ENCODE measurements around the gene PRDM11. TPM values are rescaled to one million over a fixed set of nuclear protein-coding genes. Genes with fewer than 3 reads are reported as not detected.

PRDM11 gene
- 10 to 100 TPM; 10.4 to 15.2 TPM for total RNA-seq
- 3.8 TPM for polyA plus RNA-seq (2013, experiment 1 of 2)
- 3.9 TPM for polyA plus RNA-seq (2013, experiment 2 of 2)
- long read RNA-seq, experiment 1, partial matches to known transcripts = 0 of 3 reads
- long read RNA-seq, experiment 1, other reads (novel, unspliced or antisense) = 3 of 3 reads
- long read RNA-seq, experiment 2, partial matches to known transcripts = 1 of 16 reads
- long read RNA-seq, experiment 2, other reads (novel, unspliced or antisense) = 15 of 16 reads
- long read RNA-seq, experiment 3, partial matches to known transcripts = 0 of 1 reads
- long read RNA-seq, experiment 3, other reads (novel, unspliced or antisense) = 1 of 1 reads
- long read RNA-seq, experiment 4 = 0 reads

DNA sequence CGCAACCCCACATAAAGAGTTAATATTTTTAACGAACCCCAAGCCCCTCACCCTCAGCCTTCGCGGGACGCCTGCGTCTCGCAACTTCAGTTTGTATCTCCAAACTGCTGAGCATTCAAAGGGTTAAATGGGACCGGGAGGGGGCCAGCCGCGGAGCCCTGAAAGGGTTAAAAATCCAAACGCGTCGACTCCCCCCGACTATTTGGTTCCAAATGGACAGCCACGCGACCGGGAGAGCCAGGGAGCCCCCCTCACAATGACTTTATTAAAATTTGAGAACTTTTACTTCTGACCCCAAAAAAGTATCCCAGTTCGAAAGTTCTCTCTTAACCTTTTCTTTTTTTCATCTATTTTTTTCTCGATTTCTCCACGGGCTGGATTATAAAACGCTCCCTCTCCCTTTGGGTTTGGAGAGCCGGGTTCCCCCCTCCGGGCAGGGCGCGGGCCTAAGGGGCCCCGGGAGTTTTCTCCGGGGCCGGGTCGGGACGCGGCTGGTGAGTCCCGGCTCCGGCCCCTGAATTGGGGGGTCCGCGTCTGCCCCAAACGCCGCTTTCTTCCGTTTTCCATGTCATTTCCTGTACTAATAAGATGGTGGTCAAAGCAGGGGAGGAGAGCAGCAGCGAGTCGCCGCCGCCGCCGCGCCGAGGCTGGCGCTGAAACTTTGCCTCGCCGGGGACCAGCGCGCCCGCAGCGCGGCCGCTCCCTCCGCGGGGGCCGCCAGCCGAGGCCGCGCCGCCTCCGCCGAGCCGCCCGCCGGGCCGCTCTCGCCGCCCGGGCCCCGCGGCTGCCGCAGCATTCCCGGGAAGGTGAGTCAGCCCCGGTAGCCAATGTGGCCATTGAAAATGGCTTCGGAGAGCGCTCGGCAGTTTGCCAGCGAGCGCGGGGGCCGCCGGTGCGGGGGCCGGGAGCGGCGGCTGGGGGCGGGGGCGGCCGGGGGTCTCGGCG lies at the start of gene PRDM11:
PRDM11 (plus strand) TSS at position 568 of the 945 bp plus-strand sequence. CDS start 35,128 bp downstream, outside the sequence.
- 0 to 1% methylated on average over 20 to 92 of the region's 93 CpGs for WGBS, 2 experiments (ENCODE audit: insufficient coverage in 1 of 2, insufficient read length in 1 of 2)
- DNase-seq = peak; percentile 75
- peaks cover 3% of the 10 kb centered on the region for H3K36me3 Mint-ChIP-seq (ENCODE audit: low read depth)
- peaks cover 9% of the 10 kb centered on the region for H3K4me1 Mint-ChIP-seq
- H3K27me3 Mint-ChIP-seq (ENCODE audit: insufficient read depth) = peaks cover 51% of the 10 kb centered on the region
- peaks cover 2% of the 10 kb centered on the region for H3K9me3 Mint-ChIP-seq
- Histone ChIP-seq H3K4me3 (ENCODE audit: low read length) (peak within 1 kb of the TSS; percentile 95), H3K27ac (ENCODE audit: low read depth, low read length) (peak within 1 kb of the TSS; percentile 75), H3K36me3 (ENCODE audit: control insufficient read depth, insufficient read depth, low read length) (no peaks in the 10 kb centered on the region), H3K4me1 (ENCODE audit: control insufficient read depth, insufficient read depth, low read length) (no peaks in the 10 kb centered on the region), H3K27me3 (ENCODE audit: control insufficient read depth, insufficient read depth, low read length, poor library complexity, severe bottlenecking) (peaks cover 41% of the 10 kb centered on the region), H3K9ac (ENCODE audit: extremely low read depth, low read length, poor library complexity, severe bottlenecking) (peak within 1 kb of the TSS; percentile 67), H3K9me3 (ENCODE audit: control insufficient read depth, low read length) (no peaks in the 10 kb centered on the region)
- H3K27ac Mint-ChIP-seq = peak within 1 kb of the TSS; percentile 88
- no peak for TF ChIP-seq CTCF (conservative IDR thresholded peaks at IDR 0.05)
- H3K4me3 Mint-ChIP-seq = peak within 1 kb of the TSS; percentile 75

DNA sequence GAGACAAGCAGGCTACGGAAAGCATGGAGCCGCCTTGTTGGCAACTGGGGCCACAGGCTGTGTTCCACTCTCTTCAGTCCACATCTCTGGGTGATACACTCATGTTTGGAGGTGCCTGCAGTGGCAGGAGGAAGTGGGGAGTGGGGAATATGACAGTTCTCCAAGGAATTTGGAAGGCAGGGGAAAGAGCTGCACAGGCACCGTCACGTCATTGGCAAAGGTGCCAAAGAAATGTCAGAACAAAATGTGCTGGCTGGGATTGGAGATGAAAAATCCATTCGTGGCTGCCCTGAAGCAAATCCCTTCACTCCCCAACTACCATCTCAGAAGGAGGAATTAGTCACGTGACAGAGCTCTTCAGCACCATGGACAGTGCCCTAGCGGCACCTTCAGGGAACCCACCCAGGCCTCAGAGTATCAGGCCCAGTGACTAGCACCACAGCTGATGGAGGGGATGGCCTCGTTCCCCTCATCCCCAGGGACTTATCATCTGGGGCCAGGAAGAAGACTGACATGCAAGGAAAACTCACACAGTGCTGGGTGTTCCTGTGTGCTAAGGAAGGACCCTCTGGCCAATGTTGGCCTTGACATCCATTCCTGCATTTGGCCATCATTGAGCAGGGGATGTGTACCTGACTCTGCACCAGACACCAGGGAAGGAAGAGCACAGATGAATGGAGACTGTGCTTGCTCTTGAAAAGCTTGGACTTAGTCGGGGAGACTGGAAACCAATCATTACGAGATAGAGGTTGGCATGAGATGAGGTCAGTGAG lies 48.5 kb upstream of the PRDM11 start:
- no peaks in the 10 kb centered on the region for H3K4me1 Mint-ChIP-seq
- peaks cover 16% of the 10 kb centered on the region for H3K27me3 Mint-ChIP-seq (ENCODE audit: insufficient read depth)
- Histone ChIP-seq H3K36me3 (ENCODE audit: control insufficient read depth, insufficient read depth, low read length) (no peaks in the 10 kb centered on the region), H3K27ac (ENCODE audit: low read depth, low read length) (no peak overlapping the region), H3K4me1 (ENCODE audit: control insufficient read depth, insufficient read depth, low read length) (no peaks in the 10 kb centered on the region), H3K9me3 (ENCODE audit: control insufficient read depth, low read length) (no peaks in the 10 kb centered on the region), H3K9ac (ENCODE audit: extremely low read depth, low read length, poor library complexity, severe bottlenecking) (no peak overlapping the region), H3K4me3 (ENCODE audit: low read length) (no peak overlapping the region), H3K27me3 (ENCODE audit: control insufficient read depth, insufficient read depth, low read length, poor library complexity, severe bottlenecking) (peaks cover 22% of the 10 kb centered on the region)
- no peak overlapping the region for H3K27ac Mint-ChIP-seq
- WGBS, 2 experiments (ENCODE audit: insufficient coverage in 1 of 2, insufficient read length in 1 of 2) = 31 to 39% methylated on average over 9 to 10 of the region's 10 CpGs
- H3K4me3 Mint-ChIP-seq = no peak overlapping the region
- H3K36me3 Mint-ChIP-seq (ENCODE audit: low read depth) = no peaks in the 10 kb centered on the region
- H3K9me3 Mint-ChIP-seq = no peaks in the 10 kb centered on the region
- no peak for TF ChIP-seq CTCF (conservative IDR thresholded peaks at IDR 0.05)
- DNase-seq = peak; percentile 97

DNA sequence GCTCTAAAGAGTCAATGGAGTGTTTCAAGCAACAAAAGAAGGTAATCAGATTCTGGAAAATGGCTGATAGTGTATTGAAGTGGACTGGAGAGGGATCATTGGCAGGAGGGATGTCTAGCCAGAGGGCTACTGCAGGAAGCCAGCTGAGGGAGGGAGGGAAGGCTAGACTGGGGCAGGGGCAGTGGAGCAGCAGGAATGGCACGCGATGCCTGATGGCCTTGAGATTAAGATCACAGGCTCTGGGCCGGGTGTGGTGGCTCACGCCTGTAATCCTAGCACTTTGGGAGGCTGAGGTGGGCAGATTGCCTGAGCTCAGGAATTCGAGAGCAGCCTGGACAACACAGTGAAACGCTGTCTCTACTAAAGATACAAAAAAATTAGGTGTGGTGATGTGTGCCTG lies 47.5 kb upstream of the PRDM11 start:
- Histone ChIP-seq H3K9ac (ENCODE audit: extremely low read depth, low read length, poor library complexity, severe bottlenecking) (no peak overlapping the region), H3K27me3 (ENCODE audit: control insufficient read depth, insufficient read depth, low read length, poor library complexity, severe bottlenecking) (peaks cover 22% of the 10 kb centered on the region), H3K4me1 (ENCODE audit: control insufficient read depth, insufficient read depth, low read length) (no peaks in the 10 kb centered on the region), H3K9me3 (ENCODE audit: control insufficient read depth, low read length) (no peaks in the 10 kb centered on the region), H3K36me3 (ENCODE audit: control insufficient read depth, insufficient read depth, low read length) (no peaks in the 10 kb centered on the region), H3K27ac (ENCODE audit: low read depth, low read length) (no peak overlapping the region), H3K4me3 (ENCODE audit: low read length) (no peak overlapping the region)
- 89 to 97% methylated on average over 4 to 6 of the region's 6 CpGs for WGBS, 2 experiments (ENCODE audit: insufficient coverage in 1 of 2, insufficient read length in 1 of 2)
- H3K4me3 Mint-ChIP-seq = no peak overlapping the region
- H3K27me3 Mint-ChIP-seq (ENCODE audit: insufficient read depth) = peaks cover 17% of the 10 kb centered on the region
- no peak for TF ChIP-seq CTCF (conservative IDR thresholded peaks at IDR 0.05)
- H3K4me1 Mint-ChIP-seq = no peaks in the 10 kb centered on the region
- no peaks in the 10 kb centered on the region for H3K9me3 Mint-ChIP-seq
- no peaks in the 10 kb centered on the region for H3K36me3 Mint-ChIP-seq (ENCODE audit: low read depth)
- DNase-seq = no peak
- no peak overlapping the region for H3K27ac Mint-ChIP-seq

All from endodermal cell (in vitro differentiated cells).